Body of pancreas (tissue), 4 donors: Measurements from ENCODE around the gene STOX2. TPM values are rescaled to one million over a fixed set of nuclear protein-coding genes. Genes with fewer than 3 reads are reported as not detected.

Experiments used
- ATAC-seq: fragments of 150-250 bp; one replicate; pipeline ENCODE4 v1.9.1; 2016
- DNase-seq, 4 donors: peaks; one replicate each; pipeline ENCODE4 v3.0.0-alpha.2; 2019
- H3K27ac ChIP-seq, 4 donors: fragments of 200-600 bp; sonication (generic); 1 replicate in 3 of 4; 2 replicates in 1 of 4; pipeline versions ENCODE4 v1.5.1 to v1.6.1; 2016 to 2019; ENCODE audit warnings: mild to moderate bottlenecking in 1 of 4, mixed read lengths in 1 of 4, moderate library complexity in 1 of 4
- H3K27me3 ChIP-seq, 2 donors: fragments of 200-600 bp; sonication (generic); one replicate each; pipeline ENCODE4 v1.6.0; 2016; ENCODE audit warnings: mild to moderate bottlenecking in 1 of 2
- H3K36me3 ChIP-seq, 2 donors: fragments of 200-600 bp; sonication (generic); replicated peaks in 1 of 2; 2 replicates each; pipeline ENCODE4 v1.5.1; 2016; ENCODE audit warnings: low read depth in 2 of 2; ENCODE audit not compliant: insufficient read depth in 1 of 2
- H3K4me1 ChIP-seq: fragments of 200-600 bp; sonication (generic); one replicate; pipeline ENCODE4 v1.6.0; 2016
- H3K4me3 ChIP-seq, 2 donors: fragments of 200-600 bp; sonication (generic); 1 replicate in 1 of 2; 2 replicates in 1 of 2; pipeline ENCODE4 v1.5.1; 2016 to 2019
- H3K9me3 ChIP-seq, 3 donors: fragments of 200-600 bp; sonication (generic); 1 replicate in 2 of 3; 2 replicates in 1 of 3; pipeline ENCODE4 v1.5.1; 2016
- POLR2A ChIP-seq, 3 donors: fragments of 450-650 bp; IDR thresholded peaks; one replicate each; pipeline ENCODE4 v1.6.1; 2016; ENCODE audit warnings: antibody characterized with exemption in 3 of 3, mild to moderate bottlenecking in 2 of 3
- WGBS, 2 donors: methylation state at CpG; one replicate each; pipeline ENCODE4 v1.1.5; 2017; 5-methylcytosine and 5-hydroxymethylcytosine counted together
- intact Hi-C: fragments of 100-400 bp; cut with DNase I; formaldehyde crosslinking; loops from one replicate; pipeline ENCODE4 v1.15.1; 2023
- total RNA-seq, 2 donors: library from RNA; depleted of rRNA; stranded (reverse); fragments of >200 nt; gene quantifications; one replicate each; pipeline ENCODE4 v1.1.0, GENCODE V29; 2016
- TF ChIP-seq, protein P1 (sequence below), 7 experiments: fragments of 450-650 bp in 4 of 7; fragments of 200-600 bp in 3 of 7; sonication (generic) in 3 of 7; IDR thresholded peaks; one replicate each; pipeline ENCODE4 v1.5.1; 2016 to 2019; ENCODE audit warnings: antibody characterized with exemption in 7 of 7

Gene STOX2
- total RNA-seq, 2 donors from 2014 or later: 15.0 to 15.8 TPM

DNA sequence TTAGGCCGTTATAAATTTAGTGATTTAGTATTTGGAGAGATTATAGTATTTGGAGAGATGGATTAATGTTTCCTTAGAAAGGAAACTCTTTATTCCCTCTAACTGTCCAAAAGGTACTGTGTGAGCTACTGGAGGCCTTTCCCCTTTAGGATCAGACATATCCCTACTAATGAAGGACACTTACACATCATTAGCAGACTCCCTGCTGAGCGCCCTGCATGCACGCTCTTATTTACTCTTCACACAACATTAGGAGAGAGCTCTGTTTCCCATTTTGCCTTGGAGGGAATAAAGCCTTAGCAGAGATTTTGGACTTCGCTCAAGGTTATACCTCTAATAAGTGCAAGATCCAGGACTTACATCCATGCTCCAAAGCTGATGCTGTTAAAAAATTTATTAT lies 17.8 kb upstream of the STOX2 start:
- no peak overlapping the region for H3K27ac ChIP-seq
- ATAC-seq: no peak
- no peak for TF ChIP-seq POLR2A (IDR thresholded peaks at IDR 0.05)
- TF ChIP-seq, protein P1, sequence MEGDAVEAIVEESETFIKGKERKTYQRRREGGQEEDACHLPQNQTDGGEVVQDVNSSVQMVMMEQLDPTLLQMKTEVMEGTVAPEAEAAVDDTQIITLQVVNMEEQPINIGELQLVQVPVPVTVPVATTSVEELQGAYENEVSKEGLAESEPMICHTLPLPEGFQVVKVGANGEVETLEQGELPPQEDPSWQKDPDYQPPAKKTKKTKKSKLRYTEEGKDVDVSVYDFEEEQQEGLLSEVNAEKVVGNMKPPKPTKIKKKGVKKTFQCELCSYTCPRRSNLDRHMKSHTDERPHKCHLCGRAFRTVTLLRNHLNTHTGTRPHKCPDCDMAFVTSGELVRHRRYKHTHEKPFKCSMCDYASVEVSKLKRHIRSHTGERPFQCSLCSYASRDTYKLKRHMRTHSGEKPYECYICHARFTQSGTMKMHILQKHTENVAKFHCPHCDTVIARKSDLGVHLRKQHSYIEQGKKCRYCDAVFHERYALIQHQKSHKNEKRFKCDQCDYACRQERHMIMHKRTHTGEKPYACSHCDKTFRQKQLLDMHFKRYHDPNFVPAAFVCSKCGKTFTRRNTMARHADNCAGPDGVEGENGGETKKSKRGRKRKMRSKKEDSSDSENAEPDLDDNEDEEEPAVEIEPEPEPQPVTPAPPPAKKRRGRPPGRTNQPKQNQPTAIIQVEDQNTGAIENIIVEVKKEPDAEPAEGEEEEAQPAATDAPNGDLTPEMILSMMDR (IDR thresholded peaks at IDR 0.05): no peak
- no peaks in the 10 kb centered on the region for H3K9me3 ChIP-seq
- H3K36me3 ChIP-seq: no peaks in the 10 kb centered on the region
- intact Hi-C loops: no loop called here
- H3K4me1 ChIP-seq: no peaks in the 10 kb centered on the region
- WGBS, 2 donors: 87 to 88% methylated on average over 4 of the region's 4 CpGs
- H3K27me3 ChIP-seq: no peaks in the 10 kb centered on the region
- no peak for DNase-seq
- no peak overlapping the region for H3K4me3 ChIP-seq

DNA sequence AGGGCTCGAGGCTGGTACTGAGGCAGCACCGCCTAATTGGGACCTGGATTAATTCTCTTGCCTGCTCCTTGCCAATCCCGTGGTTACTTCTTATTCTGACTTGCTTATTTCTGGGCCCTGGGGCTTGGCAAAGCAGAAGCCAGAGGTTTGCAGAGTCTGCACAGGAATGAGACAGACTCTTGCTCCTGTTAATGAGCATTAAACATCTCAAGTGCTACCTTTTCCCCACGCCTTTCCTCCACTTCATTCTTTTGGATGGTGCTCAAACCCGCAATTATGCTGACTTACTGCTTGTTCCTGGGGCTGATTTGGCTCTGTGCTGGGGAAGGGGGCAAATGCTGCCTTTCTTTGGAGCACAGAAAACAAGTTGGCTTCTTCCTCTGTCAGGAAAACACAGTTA lies 16.5 kb upstream of the STOX2 start:
- Histone ChIP-seq H3K4me3 (no peak overlapping the region), H3K27ac (no peak overlapping the region), H3K36me3 (no peaks in the 10 kb centered on the region), H3K27me3 (no peaks in the 10 kb centered on the region), H3K9me3 (no peaks in the 10 kb centered on the region), H3K4me1 (no peaks in the 10 kb centered on the region)
- TF ChIP-seq, protein P1 (IDR thresholded peaks at IDR 0.05): no peak
- TF ChIP-seq POLR2A (IDR thresholded peaks at IDR 0.05): no peak
- DNase-seq: no peak
- ATAC-seq: no peak
- WGBS, 2 donors: 75 to 84% methylated on average over 5 of the region's 5 CpGs
- intact Hi-C loops: no loop called here

DNA sequence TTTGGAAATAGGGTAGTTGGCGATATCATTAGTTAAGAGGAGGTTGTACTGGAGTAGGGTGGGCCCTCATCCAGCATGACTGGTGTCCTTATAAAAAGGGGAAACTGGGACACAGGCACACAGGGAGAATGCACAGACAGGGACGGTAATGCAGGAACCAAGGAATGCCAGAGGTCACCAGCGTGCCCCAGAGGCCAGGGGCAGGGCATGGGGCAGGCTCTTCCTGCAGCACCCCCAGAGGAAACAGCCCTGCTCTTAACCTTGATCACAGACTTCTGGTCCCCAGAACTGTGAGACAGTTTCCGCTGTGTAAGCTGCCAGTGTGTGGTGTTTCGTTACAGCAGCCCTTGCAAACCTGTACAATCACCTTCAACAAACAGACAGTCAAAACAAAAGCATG lies 15.9 kb upstream of the STOX2 start:
- 87 to 91% methylated on average over 5 of the region's 5 CpGs for WGBS, 2 donors
- H3K9me3 ChIP-seq: no peaks in the 10 kb centered on the region
- H3K27me3 ChIP-seq: no peaks in the 10 kb centered on the region
- H3K27ac ChIP-seq: no peak overlapping the region
- no peak for ATAC-seq
- no peaks in the 10 kb centered on the region for H3K4me1 ChIP-seq
- H3K4me3 ChIP-seq: no peak overlapping the region
- intact Hi-C loops: no loop called here
- no peak for DNase-seq
- H3K36me3 ChIP-seq: no peaks in the 10 kb centered on the region
- TF ChIP-seq, protein P1 (IDR thresholded peaks at IDR 0.05): no peak
- no peak for TF ChIP-seq POLR2A (IDR thresholded peaks at IDR 0.05)

DNA sequence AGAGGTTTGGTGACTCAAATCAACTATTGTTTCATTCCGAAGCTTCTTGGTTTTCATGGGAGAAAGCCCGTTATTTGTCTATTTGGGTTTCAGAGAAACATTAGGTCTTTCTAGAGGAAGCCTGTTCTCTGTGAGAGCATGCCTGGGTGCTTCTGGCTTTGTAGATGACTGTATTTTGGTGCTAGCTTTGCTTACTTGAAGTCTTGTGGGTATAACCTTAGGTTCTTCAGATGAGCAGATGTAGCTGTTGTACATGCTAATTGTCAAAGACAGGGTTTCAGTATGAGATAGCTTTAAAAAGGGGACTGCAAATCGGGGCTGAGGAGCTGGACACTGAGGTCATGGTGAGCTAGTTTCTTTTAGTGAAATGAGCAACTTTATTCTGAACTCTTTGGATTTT lies 7.9 kb upstream of the STOX2 start:
- H3K36me3 ChIP-seq: no peaks in the 10 kb centered on the region
- WGBS, 2 donors: 81 to 87% methylated on average over 3 of the region's 3 CpGs
- intact Hi-C loops: no loop called here
- no peak overlapping the region for H3K27ac ChIP-seq
- no peaks in the 10 kb centered on the region for H3K9me3 ChIP-seq
- TF ChIP-seq POLR2A (IDR thresholded peaks at IDR 0.05): no peak
- TF ChIP-seq, protein P1 (IDR thresholded peaks at IDR 0.05): no peak
- H3K4me3 ChIP-seq: no peak overlapping the region
- DNase-seq (no peak), ATAC-seq (no peak)
- no peaks in the 10 kb centered on the region for H3K27me3 ChIP-seq
- no peaks in the 10 kb centered on the region for H3K4me1 ChIP-seq

DNA sequence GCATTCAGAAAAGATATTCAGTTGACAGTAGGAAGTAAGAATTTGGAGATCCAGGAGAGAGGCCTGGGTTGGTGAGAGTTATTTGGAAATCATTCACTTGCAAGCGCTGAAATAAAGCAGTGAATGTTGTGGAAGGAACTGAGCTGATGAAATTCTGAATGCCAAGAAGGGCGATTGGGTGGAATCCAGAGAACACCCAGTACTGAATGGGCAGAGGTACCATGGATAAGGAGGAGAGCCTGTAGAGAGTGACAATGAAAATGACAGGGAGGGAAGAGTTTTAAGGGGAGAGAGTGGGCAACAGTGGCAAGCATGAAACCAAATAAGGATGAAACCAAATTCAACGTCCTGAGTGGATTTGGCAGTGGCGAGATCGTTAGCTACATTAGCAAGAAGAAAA lies 6.7 kb upstream of the STOX2 start:
- Histone ChIP-seq H3K27me3 (no peaks in the 10 kb centered on the region), H3K36me3 (no peaks in the 10 kb centered on the region), H3K27ac (no peak overlapping the region), H3K4me1 (no peaks in the 10 kb centered on the region), H3K4me3 (no peak overlapping the region), H3K9me3 (no peaks in the 10 kb centered on the region)
- TF ChIP-seq, protein P1 (IDR thresholded peaks at IDR 0.05): no peak
- TF ChIP-seq POLR2A (IDR thresholded peaks at IDR 0.05): no peak
- ATAC-seq (no peak), DNase-seq (no peak)
- WGBS, 2 donors: 85 to 87% methylated on average over 5 of the region's 5 CpGs
- intact Hi-C loops: no loop called here
